ENCODE measurements around the gene FAM200C.

FAM200C gene

GRCh38 chr5:160399402-160400353 lies at the start of gene FAM200C:
Gene FAM200C, minus strand, starts transcription at chr5:160400054. Its CDS starts 4,564 bp downstream, at chr5:160395490.
- ATAC-seq (peak; percentile 88), DNase-seq (peak; percentile 83)

- DNase-seq = no peak
- ATAC-seq = no peak
These were observed 49.6 kb upstream of the FAM200C start for GRCh38 chr5:160449458-160449857.

- ATAC-seq (no peak), DNase-seq (no peak)
These were observed 49.0 kb upstream of the FAM200C start for GRCh38 chr5:160448886-160449285.

- DNase-seq (no peak), ATAC-seq (no peak)
These were observed 45.9 kb upstream of the FAM200C start for GRCh38 chr5:160445751-160446150.

- DNase-seq = no peak
These were observed 45.3 kb upstream of the FAM200C start for GRCh38 chr5:160445132-160445531.

GRCh38 chr5:160444407-160444806 lies 44.6 kb upstream of the FAM200C start:
- DNase-seq (no peak), ATAC-seq (no peak)

More at GRCh38 chr5:160445132-160445531, 45.3 kb upstream of the FAM200C start:
- no peak for ATAC-seq

- ATAC-seq (no peak), DNase-seq (no peak)
These were observed 43.1 kb upstream of the FAM200C start for GRCh38 chr5:160442824-160443431.

- no peak for DNase-seq
- ATAC-seq = no peak
These were observed 41.5 kb upstream of the FAM200C start for GRCh38 chr5:160441311-160441781.

GRCh38 chr5:160439205-160439600 lies 39.3 kb upstream of the FAM200C start:
- ATAC-seq (peak; percentile 79), DNase-seq (peak; percentile 93)

- ATAC-seq (peak; percentile 64), DNase-seq (peak; percentile 66)
These were observed 38.7 kb upstream of the FAM200C start for GRCh38 chr5:160438316-160439204.

- no peak for DNase-seq
- no peak for ATAC-seq
These were observed 37.4 kb upstream of the FAM200C start for GRCh38 chr5:160437271-160437670.

GRCh38 chr5:160436661-160437060 lies 36.8 kb upstream of the FAM200C start:
- ATAC-seq (peak; percentile 25), DNase-seq (peak; percentile 39)

GRCh38 chr5:160436017-160436416 lies 36.2 kb upstream of the FAM200C start:
- DNase-seq (no peak), ATAC-seq (no peak)

- ATAC-seq = no peak
These were observed 35.7 kb upstream of the FAM200C start for GRCh38 chr5:160435532-160435931.

GRCh38 chr5:160434022-160434531 lies 34.2 kb upstream of the FAM200C start:
- DNase-seq (peak; percentile 43), ATAC-seq (peak; percentile 10)

More at GRCh38 chr5:160435532-160435931, 35.7 kb upstream of the FAM200C start:
- no peak for DNase-seq

GRCh38 chr5:160432787-160433186 lies 32.9 kb upstream of the FAM200C start:
- DNase-seq (no peak), ATAC-seq (no peak)

- DNase-seq = no peak
- ATAC-seq = no peak
These were observed 32.3 kb upstream of the FAM200C start for GRCh38 chr5:160432196-160432595.

GRCh38 chr5:160427607-160428006 lies 27.8 kb upstream of the FAM200C start:
- ATAC-seq (no peak), DNase-seq (no peak)

GRCh38 chr5:160423099-160423498 lies 23.2 kb upstream of the FAM200C start:
- no peak for DNase-seq

GRCh38 chr5:160421625-160422258 lies 21.9 kb upstream of the FAM200C start, which contains the start of gene PTTG1:
Gene PTTG1, plus strand, starts transcription at chr5:160421855. Its CDS starts 458 bp downstream, at chr5:160422313.
- ATAC-seq (peak; percentile 81), DNase-seq (peak; percentile 94)

More at GRCh38 chr5:160423099-160423498, 23.2 kb upstream of the FAM200C start:
- ATAC-seq = no peak

GRCh38 chr5:160420331-160420610 lies 20.4 kb upstream of the FAM200C start:
- no peak for ATAC-seq
- DNase-seq = no peak
